Neuron (in vitro differentiated cells): ENCODE measurements around the gene LPCAT2.

Experiments used
- H2AFZ ChIP-seq: one replicate; pipeline ENCODE4 v1.6.1; 2013; ENCODE audit warnings: low read depth, mild to moderate bottlenecking, inconsistent platforms, low read length, moderate library complexity
- H3K27me3 ChIP-seq: one replicate; pipeline ENCODE4 v1.6.1; 2013; ENCODE audit warnings: low read length; ENCODE audit not compliant: insufficient read depth
- H3K36me3 ChIP-seq: one replicate; pipeline ENCODE4 v1.6.1; 2013; ENCODE audit warnings: low read length; ENCODE audit not compliant: insufficient read depth
- H3K4me1 ChIP-seq: one replicate; pipeline ENCODE4 v1.6.1; 2013; ENCODE audit warnings: low read length; ENCODE audit not compliant: insufficient read depth
- H3K4me3 ChIP-seq: 2 replicates; pipeline ENCODE4 v1.5.1; 2013; ENCODE audit warnings: mild to moderate bottlenecking, low read length, moderate library complexity
- H3K9me3 ChIP-seq: one replicate; pipeline ENCODE4 v1.6.1; 2013; ENCODE audit warnings: low read length

The LPCAT2 gene

GRCh38 chr16:55508941-55509931 is at the start of gene LPCAT2:
LPCAT2 (plus strand) TSS chr16:55509072; CDS start chr16:55509182, 110 bp downstream.
- Histone ChIP-seq H2AFZ (no peak within 1 kb of the TSS), H3K36me3 (peaks cover 2% of the 10 kb centered on the region), H3K27me3 (no peaks in the 10 kb centered on the region), H3K4me3 (no peak within 1 kb of the TSS), H3K9me3 (peaks cover 2% of the 10 kb centered on the region), H3K4me1 (no peaks in the 10 kb centered on the region)

GRCh38 chr16:55462241-55462640 is 46.6 kb upstream of the LPCAT2 start:
- H3K4me1 ChIP-seq: peaks cover 12% of the 10 kb centered on the region
- H3K9me3 ChIP-seq: no peaks in the 10 kb centered on the region
- H3K27me3 ChIP-seq: no peaks in the 10 kb centered on the region
- no peak overlapping the region for H3K4me3 ChIP-seq
- H3K36me3 ChIP-seq: no peaks in the 10 kb centered on the region
- H2AFZ ChIP-seq: no peak overlapping the region

- Histone ChIP-seq H2AFZ (no peak overlapping the region), H3K9me3 (no peaks in the 10 kb centered on the region), H3K4me3 (no peak overlapping the region), H3K4me1 (peaks cover 12% of the 10 kb centered on the region), H3K27me3 (no peaks in the 10 kb centered on the region), H3K36me3 (no peaks in the 10 kb centered on the region)
Measured at GRCh38 chr16:55464375-55464774, 44.5 kb upstream of the LPCAT2 start.

- Histone ChIP-seq H3K4me3 (no peak overlapping the region), H3K9me3 (no peaks in the 10 kb centered on the region), H3K36me3 (no peaks in the 10 kb centered on the region), H2AFZ (no peak overlapping the region), H3K4me1 (peaks cover 12% of the 10 kb centered on the region), H3K27me3 (no peaks in the 10 kb centered on the region)
Measured at GRCh38 chr16:55465077-55465896, 43.6 kb upstream of the LPCAT2 start.

- Histone ChIP-seq H3K4me3 (no peak overlapping the region), H3K4me1 (peaks cover 12% of the 10 kb centered on the region), H2AFZ (no peak overlapping the region), H3K36me3 (no peaks in the 10 kb centered on the region), H3K27me3 (peaks cover 4% of the 10 kb centered on the region), H3K9me3 (no peaks in the 10 kb centered on the region)
Measured at GRCh38 chr16:55466209-55466608, 42.7 kb upstream of the LPCAT2 start.

- H3K27me3 ChIP-seq: peaks cover 4% of the 10 kb centered on the region
Measured at GRCh38 chr16:55467898-55468297, 41.0 kb upstream of the LPCAT2 start.

GRCh38 chr16:55468352-55468990 is 40.4 kb upstream of the LPCAT2 start:
- H3K36me3 ChIP-seq: no peaks in the 10 kb centered on the region
- no peaks in the 10 kb centered on the region for H3K9me3 ChIP-seq
- peaks cover 8% of the 10 kb centered on the region for H3K4me1 ChIP-seq

More at GRCh38 chr16:55467898-55468297, 41.0 kb upstream of the LPCAT2 start:
- H3K9me3 ChIP-seq: no peaks in the 10 kb centered on the region
- H3K4me1 ChIP-seq: peaks cover 8% of the 10 kb centered on the region
- no peak overlapping the region for H3K4me3 ChIP-seq
- H3K36me3 ChIP-seq: no peaks in the 10 kb centered on the region
- H2AFZ ChIP-seq: no peak overlapping the region

GRCh38 chr16:55469821-55470532 is 38.9 kb upstream of the LPCAT2 start:
- Histone ChIP-seq H3K4me3 (no peak overlapping the region), H2AFZ (no peak overlapping the region), H3K9me3 (no peaks in the 10 kb centered on the region)

More at GRCh38 chr16:55468352-55468990, 40.4 kb upstream of the LPCAT2 start:
- Histone ChIP-seq H3K4me3 (no peak overlapping the region), H3K27me3 (peaks cover 4% of the 10 kb centered on the region), H2AFZ (no peak overlapping the region)

GRCh38 chr16:55470533-55471371 is 38.1 kb upstream of the LPCAT2 start:
- no peak overlapping the region for H2AFZ ChIP-seq
- H3K36me3 ChIP-seq: no peaks in the 10 kb centered on the region
- H3K9me3 ChIP-seq: no peaks in the 10 kb centered on the region
- no peaks in the 10 kb centered on the region for H3K4me1 ChIP-seq
- no peak overlapping the region for H3K4me3 ChIP-seq
- peaks cover 10% of the 10 kb centered on the region for H3K27me3 ChIP-seq

More at GRCh38 chr16:55469821-55470532, 38.9 kb upstream of the LPCAT2 start:
- H3K27me3 ChIP-seq: peaks cover 8% of the 10 kb centered on the region
- no peaks in the 10 kb centered on the region for H3K4me1 ChIP-seq
- H3K36me3 ChIP-seq: no peaks in the 10 kb centered on the region

GRCh38 chr16:55471448-55472097 is 37.3 kb upstream of the LPCAT2 start:
- Histone ChIP-seq H3K4me1 (no peaks in the 10 kb centered on the region), H2AFZ (no peak overlapping the region), H3K36me3 (no peaks in the 10 kb centered on the region), H3K27me3 (peaks cover 10% of the 10 kb centered on the region), H3K4me3 (no peak overlapping the region), H3K9me3 (no peaks in the 10 kb centered on the region)

GRCh38 chr16:55473587-55473986 is 35.3 kb upstream of the LPCAT2 start:
- H2AFZ ChIP-seq: no peak overlapping the region
- H3K4me1 ChIP-seq: peaks cover 2% of the 10 kb centered on the region
- no peaks in the 10 kb centered on the region for H3K9me3 ChIP-seq
- H3K36me3 ChIP-seq: no peaks in the 10 kb centered on the region
- no peak overlapping the region for H3K4me3 ChIP-seq
- H3K27me3 ChIP-seq: peaks cover 20% of the 10 kb centered on the region
